Nephron progenitor cell (in vitro differentiated cells): ENCODE measurements around the gene SPAG9.
A peak's percentile ranks its signal among the peaks of the same experiment; 100 is the strongest.

Experiments
- DNase-seq: peaks from one replicate; pipeline ENCODE4 v3.0.0; 2021
- H3K27ac Mint-ChIP-seq: 2 replicates; pipeline ENCODE4 v1.8.0; 2021; ENCODE audit warnings: mild to moderate bottlenecking, moderate library complexity, mixed read lengths
- H3K27me3 Mint-ChIP-seq: 2 replicates; pipeline ENCODE4 v1.8.0; 2021; ENCODE audit warnings: mild to moderate bottlenecking, low read depth, mixed read lengths; ENCODE audit not compliant: poor library complexity
- H3K36me3 Mint-ChIP-seq: 2 replicates; pipeline ENCODE4 v1.8.0; 2021; ENCODE audit warnings: low read depth, mixed read lengths
- H3K4me1 Mint-ChIP-seq: 2 replicates; pipeline ENCODE4 v1.8.0; 2021; ENCODE audit warnings: mixed read lengths
- H3K4me3 Mint-ChIP-seq: 2 replicates; pipeline ENCODE4 v1.8.0; 2021; ENCODE audit warnings: mild to moderate bottlenecking, moderate library complexity, mixed read lengths
- H3K9me3 Mint-ChIP-seq: 2 replicates; pipeline ENCODE4 v1.8.0; 2021; ENCODE audit warnings: mild to moderate bottlenecking, moderate library complexity, mixed read lengths
- CTCF ChIP-seq: fragments of 200-600 bp; sonication (generic); IDR thresholded peaks from 2 replicates; pipeline ENCODE4 v1.5.0; 2021; ENCODE audit warnings: antibody characterized with exemption

Gene SPAG9

GRCh38 chr17:50952889-50953288 is 167.8 kb downstream of the SPAG9 start:
- no peak for DNase-seq

DNA sequence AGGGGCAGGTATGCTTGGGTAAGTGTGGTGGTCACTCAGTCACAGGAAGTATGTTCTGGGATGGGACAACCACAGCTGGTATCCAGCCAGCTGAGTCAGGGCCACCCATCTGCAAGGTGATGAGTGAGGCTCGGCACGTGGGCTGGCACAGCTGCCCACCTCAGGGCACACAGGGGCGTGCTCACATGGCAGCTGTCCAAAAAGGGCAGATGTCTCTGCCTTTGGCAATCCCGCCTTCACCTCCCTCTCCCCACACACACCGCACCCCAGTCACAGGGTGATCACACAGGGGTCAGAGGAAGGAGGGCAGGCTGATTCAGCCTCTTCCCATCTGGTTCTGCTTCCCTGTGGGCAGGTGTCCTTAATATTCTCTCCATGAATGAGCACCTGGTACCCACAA is 168.7 kb downstream of the SPAG9 start:
- no peak overlapping the region for H3K4me3 Mint-ChIP-seq
- no peak overlapping the region for H3K27ac Mint-ChIP-seq
- peaks cover 80% of the 10 kb centered on the region for H3K4me1 Mint-ChIP-seq
- DNase-seq = no peak
- no peaks in the 10 kb centered on the region for H3K36me3 Mint-ChIP-seq
- TF ChIP-seq CTCF = no peak
- no peaks in the 10 kb centered on the region for H3K9me3 Mint-ChIP-seq
- H3K27me3 Mint-ChIP-seq = peaks cover 4% of the 10 kb centered on the region

More at GRCh38 chr17:50952889-50953288, 167.8 kb downstream of the SPAG9 start:
- Mint-ChIP-seq H3K27me3 (peaks cover 4% of the 10 kb centered on the region), H3K4me1 (peaks cover 75% of the 10 kb centered on the region), H3K36me3 (no peaks in the 10 kb centered on the region), H3K4me3 (no peak overlapping the region), H3K9me3 (no peaks in the 10 kb centered on the region), H3K27ac (no peak overlapping the region)
- TF ChIP-seq CTCF = no peak

DNA sequence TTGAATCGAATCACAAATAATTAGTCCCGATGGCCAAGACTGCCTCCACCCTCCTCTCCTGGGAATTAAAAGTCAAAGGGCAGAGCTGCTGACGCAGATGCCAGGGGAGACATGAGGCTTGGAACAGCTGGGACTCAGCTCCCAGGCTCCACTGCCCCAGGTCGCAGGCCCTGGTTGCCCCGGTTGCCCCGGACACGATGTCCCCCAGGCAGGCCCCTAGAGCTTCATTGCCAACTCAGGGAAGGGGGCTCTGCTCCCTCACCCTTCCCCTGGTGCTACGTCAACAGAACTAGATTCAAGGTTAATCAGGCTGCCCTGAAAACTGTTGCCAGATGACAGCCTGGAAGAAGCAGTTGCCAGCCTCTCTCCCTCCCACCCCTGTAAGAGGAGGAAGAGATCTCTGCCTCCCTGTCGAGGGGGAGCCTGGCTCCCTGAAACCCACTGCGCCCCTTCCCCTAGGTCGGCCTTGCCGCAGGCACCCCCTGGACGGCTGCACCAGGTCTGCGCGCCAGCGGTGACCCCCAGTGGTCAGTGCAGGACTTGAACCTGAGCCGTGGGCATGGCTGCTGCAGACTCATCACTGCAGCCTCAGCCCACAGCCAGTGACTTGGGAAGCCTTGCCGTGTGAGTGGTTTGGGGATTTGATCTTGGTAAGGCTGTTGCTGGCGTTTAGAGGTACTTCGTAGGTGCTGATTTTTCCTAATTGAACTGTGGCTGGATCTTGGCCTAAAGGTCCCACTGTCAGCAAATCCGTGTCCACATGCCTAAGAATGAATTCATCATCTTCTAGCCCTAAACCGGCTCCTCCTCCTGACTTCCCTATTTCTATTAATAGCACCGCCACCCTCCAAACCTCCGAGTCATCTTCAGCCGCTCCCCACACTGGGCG is 170.4 kb downstream of the SPAG9 start:
- Mint-ChIP-seq H3K27me3 (peaks cover 7% of the 10 kb centered on the region), H3K4me3 (no peak overlapping the region), H3K36me3 (no peaks in the 10 kb centered on the region), H3K9me3 (no peaks in the 10 kb centered on the region), H3K27ac (no peak overlapping the region), H3K4me1 (peaks cover 78% of the 10 kb centered on the region)
- DNase-seq = peak; percentile 63
- peak; percentile 50 for TF ChIP-seq CTCF

- Mint-ChIP-seq H3K27me3 (peaks cover 7% of the 10 kb centered on the region), H3K4me1 (peaks cover 69% of the 10 kb centered on the region), H3K36me3 (no peaks in the 10 kb centered on the region), H3K4me3 (no peak overlapping the region), H3K9me3 (no peaks in the 10 kb centered on the region), H3K27ac (no peak overlapping the region)
- no peak for TF ChIP-seq CTCF
- no peak for DNase-seq
Observed at GRCh38 chr17:50949128-50949988, 171.3 kb downstream of the SPAG9 start.

DNA sequence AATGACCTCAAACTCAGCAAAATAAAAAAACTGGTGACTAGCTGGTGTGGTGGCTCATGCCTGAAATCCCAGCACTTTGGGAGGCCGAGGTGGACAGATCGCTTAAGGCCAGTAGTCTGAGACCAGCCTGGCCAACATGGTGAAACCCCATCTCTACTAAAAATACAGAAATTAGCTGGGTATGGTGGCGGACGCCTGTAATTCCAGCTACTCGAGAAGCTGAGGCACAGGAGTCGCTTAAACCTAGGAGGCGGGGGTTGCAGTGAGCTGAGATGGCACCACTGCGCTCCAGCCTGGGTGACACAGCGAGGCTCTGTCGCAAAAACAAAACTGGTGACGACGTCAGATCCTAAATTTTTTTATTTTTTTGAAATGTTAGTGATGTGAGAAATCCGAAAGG is 172.0 kb downstream of the SPAG9 start:
- TF ChIP-seq CTCF = no peak
- peak overlapping the region; percentile 15 for H3K27ac Mint-ChIP-seq
- no peak for DNase-seq
- H3K27me3 Mint-ChIP-seq = peaks cover 7% of the 10 kb centered on the region
- no peaks in the 10 kb centered on the region for H3K36me3 Mint-ChIP-seq
- no peak overlapping the region for H3K4me3 Mint-ChIP-seq
- H3K9me3 Mint-ChIP-seq = no peaks in the 10 kb centered on the region
- H3K4me1 Mint-ChIP-seq = peaks cover 66% of the 10 kb centered on the region
